Smooth muscle cell (in vitro differentiated cells): Measurements from ENCODE around the gene XYLT1. TPM values are rescaled to one million over a fixed set of nuclear protein-coding genes. Genes with fewer than 3 reads are reported as not detected.

ENCODE experiments used
- DNase-seq: peaks from one replicate; lab custom pipeline; 2025; ENCODE audit not compliant: unreplicated experiment; lab: John Stamatoyannopoulos, UW
- H2AFZ ChIP-seq: fragments of 200-600 bp; sonication (generic); 2 replicates; pipeline ENCODE4 v1.6.0; 2016; ENCODE audit warnings: antibody characterized with exemption, low read depth, mild to moderate bottlenecking
- H3F3A ChIP-seq: fragments of 200-600 bp; sonication (generic); 2 replicates; pipeline ENCODE4 v1.6.0; 2017; ENCODE audit warnings: antibody characterized with exemption, low read depth
- H3K27ac ChIP-seq: fragments of 200-600 bp; sonication (generic); 2 replicates; pipeline ENCODE4 v1.5.1; 2016; ENCODE audit warnings: low read depth, mild to moderate bottlenecking
- H3K27me3 ChIP-seq: fragments of 200-600 bp; sonication (generic); 2 replicates; pipeline ENCODE4 v1.6.1; 2016; ENCODE audit warnings: low read depth, mild to moderate bottlenecking
- H3K36me3 ChIP-seq: fragments of 200-600 bp; sonication (generic); 2 replicates; pipeline ENCODE4 v1.5.1; 2016; ENCODE audit warnings: low read depth
- H3K4me1 ChIP-seq: fragments of 200-600 bp; sonication (generic); 2 replicates; pipeline ENCODE4 v1.5.1; 2016; ENCODE audit warnings: low read depth
- H3K4me2 ChIP-seq: fragments of 200-600 bp; sonication (generic); 2 replicates; pipeline ENCODE4 v1.6.0; 2016; ENCODE audit warnings: mild to moderate bottlenecking
- H3K4me3 ChIP-seq: fragments of 200-600 bp; sonication (generic); 2 replicates; pipeline ENCODE4 v1.5.1; 2016; ENCODE audit warnings: mild to moderate bottlenecking
- H3K79me2 ChIP-seq: fragments of 200-600 bp; sonication (generic); 2 replicates; pipeline ENCODE4 v1.6.0; 2016; ENCODE audit warnings: low read depth, mild to moderate bottlenecking
- H3K9ac ChIP-seq: fragments of 200-600 bp; sonication (generic); 2 replicates; pipeline ENCODE4 v1.6.0; 2016; ENCODE audit warnings: low read depth
- H3K9me3 ChIP-seq: fragments of 200-600 bp; sonication (generic); replicated peaks from 2 replicates; pipeline ENCODE4 v1.5.1; 2016; ENCODE audit warnings: low read depth
- H4K20me1 ChIP-seq: fragments of 200-600 bp; sonication (generic); 2 replicates; pipeline ENCODE4 v1.6.0; 2016; ENCODE audit warnings: low read depth
- WGBS: methylation state at CpG from one replicate; pipeline ENCODE4 v1.1.7; 2016; ENCODE audit warnings: low lambda C conversion rate; 5-methylcytosine and 5-hydroxymethylcytosine counted together
- polyA plus RNA-seq: library from polyadenylated mRNA; unstranded; fragments of >200 nt; fragmentation: Nextera tagmentation; extraction: Ambion mirVana; gene quantifications from 2 replicates; pipeline ENCODE4 v1.2.1, GENCODE V29; 2016
- total RNA-seq: library from RNA; depleted of rRNA; stranded (reverse); fragments of >200 nt; gene quantifications from 2 replicates; pipeline ENCODE4 v1.2.3, GENCODE V29; 2014
- TF ChIP-seq, protein P1 (sequence below): fragments of 200-600 bp; sonication (generic); IDR thresholded peaks from 2 replicates; pipeline ENCODE4 v1.5.1; 2017; ENCODE audit warnings: borderline replicate concordance, mild to moderate bottlenecking, antibody characterized with exemption; ENCODE audit not compliant: insufficient read depth, poor library complexity, severe bottlenecking

XYLT1 gene
- total and polyA plus RNA-seq, 2 experiments from 2014 or later = 9.5 to 19.9 TPM

DNA sequence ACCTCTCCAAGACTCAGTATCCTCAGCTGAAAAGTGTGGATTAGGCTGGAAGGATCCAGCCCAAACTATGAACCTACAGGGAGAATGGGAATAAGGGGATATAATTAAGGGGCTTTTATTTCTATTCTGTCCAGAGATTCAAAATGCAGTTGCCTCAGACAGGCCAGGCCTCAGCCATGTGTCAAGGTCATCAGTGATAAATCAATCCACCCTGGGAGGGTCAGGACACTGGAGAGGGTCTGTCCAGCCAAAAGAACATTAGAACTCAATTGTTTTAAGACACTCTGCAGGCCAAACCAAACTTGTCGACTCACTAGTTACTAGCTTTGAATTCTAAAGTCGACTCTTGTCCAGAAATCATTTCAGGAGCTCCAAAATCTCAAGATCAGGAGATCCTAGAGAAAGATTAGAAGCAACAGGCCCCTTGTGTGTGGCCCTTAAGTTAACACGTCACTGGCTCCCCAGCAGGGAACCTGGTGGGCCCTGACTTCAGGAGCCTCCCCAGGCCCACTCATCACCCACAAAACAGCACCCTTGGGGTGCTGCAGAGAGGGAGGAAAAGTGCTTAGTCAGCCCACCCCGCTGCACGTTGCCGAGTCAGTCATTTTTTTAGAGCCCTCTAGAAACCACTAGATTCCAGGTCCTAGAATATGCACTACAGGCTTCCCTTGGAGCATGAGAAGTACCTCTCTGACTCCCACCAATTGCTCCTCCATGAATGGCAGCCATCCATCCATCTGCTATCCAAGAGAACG is 156.8 kb downstream of the XYLT1 start:
- Histone ChIP-seq H3K4me3 (no peak overlapping the region), H3K36me3 (no peaks in the 10 kb centered on the region), H3K9ac (no peak overlapping the region), H3K79me2 (peaks cover 6% of the 10 kb centered on the region), H3F3A (peaks cover 7% of the 10 kb centered on the region), H3K4me2 (no peak overlapping the region), H3K9me3 (no peaks in the 10 kb centered on the region), H3K4me1 (peaks cover 5% of the 10 kb centered on the region), H3K27ac (peak overlapping the region; percentile 71), H2AFZ (no peak overlapping the region), H3K27me3 (no peaks in the 10 kb centered on the region), H4K20me1 (peaks cover 81% of the 10 kb centered on the region)
- WGBS = 67% methylated on average over 7 of the region's 7 CpGs
- TF ChIP-seq, protein P1, sequence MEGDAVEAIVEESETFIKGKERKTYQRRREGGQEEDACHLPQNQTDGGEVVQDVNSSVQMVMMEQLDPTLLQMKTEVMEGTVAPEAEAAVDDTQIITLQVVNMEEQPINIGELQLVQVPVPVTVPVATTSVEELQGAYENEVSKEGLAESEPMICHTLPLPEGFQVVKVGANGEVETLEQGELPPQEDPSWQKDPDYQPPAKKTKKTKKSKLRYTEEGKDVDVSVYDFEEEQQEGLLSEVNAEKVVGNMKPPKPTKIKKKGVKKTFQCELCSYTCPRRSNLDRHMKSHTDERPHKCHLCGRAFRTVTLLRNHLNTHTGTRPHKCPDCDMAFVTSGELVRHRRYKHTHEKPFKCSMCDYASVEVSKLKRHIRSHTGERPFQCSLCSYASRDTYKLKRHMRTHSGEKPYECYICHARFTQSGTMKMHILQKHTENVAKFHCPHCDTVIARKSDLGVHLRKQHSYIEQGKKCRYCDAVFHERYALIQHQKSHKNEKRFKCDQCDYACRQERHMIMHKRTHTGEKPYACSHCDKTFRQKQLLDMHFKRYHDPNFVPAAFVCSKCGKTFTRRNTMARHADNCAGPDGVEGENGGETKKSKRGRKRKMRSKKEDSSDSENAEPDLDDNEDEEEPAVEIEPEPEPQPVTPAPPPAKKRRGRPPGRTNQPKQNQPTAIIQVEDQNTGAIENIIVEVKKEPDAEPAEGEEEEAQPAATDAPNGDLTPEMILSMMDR = no peak
- DNase-seq = no peak

DNA sequence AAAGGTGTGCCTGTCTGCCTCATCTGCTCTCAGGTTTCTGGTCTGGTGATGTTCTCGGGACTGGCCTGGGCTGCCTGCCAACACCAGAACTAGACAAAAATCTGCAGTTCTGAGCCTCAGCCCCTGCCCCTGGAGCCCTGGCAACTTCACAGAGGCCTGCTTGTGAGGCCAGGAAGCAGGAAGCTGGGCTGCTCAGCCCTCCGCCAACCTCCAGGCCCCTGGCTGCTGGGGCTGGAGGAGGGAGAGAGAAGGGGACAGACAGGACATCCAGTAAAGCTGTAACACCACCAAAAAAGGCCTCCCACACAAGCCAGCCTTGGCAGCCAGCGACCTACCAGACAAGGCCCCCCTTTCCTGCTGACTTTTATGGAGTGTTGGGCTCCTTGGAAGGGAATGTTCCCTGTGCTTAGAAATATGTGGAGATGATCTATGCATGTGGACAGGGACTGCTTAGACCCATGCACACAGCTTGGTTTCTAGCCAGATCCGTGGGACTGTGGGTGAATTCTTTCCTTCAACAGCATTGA is 157.6 kb downstream of the XYLT1 start:
- no peak overlapping the region for H3K4me3 ChIP-seq
- no peaks in the 10 kb centered on the region for H3K9me3 ChIP-seq
- H3K27ac ChIP-seq = peak overlapping the region; percentile 71
- H2AFZ ChIP-seq = no peak overlapping the region
- no peaks in the 10 kb centered on the region for H3K36me3 ChIP-seq
- no peak overlapping the region for H3K9ac ChIP-seq
- TF ChIP-seq, protein P1 = no peak
- H3K4me1 ChIP-seq = peaks cover 5% of the 10 kb centered on the region
- H3K79me2 ChIP-seq = peaks cover 6% of the 10 kb centered on the region
- peak overlapping the region; percentile 54 for H3K4me2 ChIP-seq
- H3F3A ChIP-seq = peaks cover 7% of the 10 kb centered on the region
- WGBS = 26% methylated on average over 4 of the region's 4 CpGs
- H4K20me1 ChIP-seq = peaks cover 81% of the 10 kb centered on the region
- H3K27me3 ChIP-seq = no peaks in the 10 kb centered on the region
- DNase-seq = peak; percentile 14

DNA sequence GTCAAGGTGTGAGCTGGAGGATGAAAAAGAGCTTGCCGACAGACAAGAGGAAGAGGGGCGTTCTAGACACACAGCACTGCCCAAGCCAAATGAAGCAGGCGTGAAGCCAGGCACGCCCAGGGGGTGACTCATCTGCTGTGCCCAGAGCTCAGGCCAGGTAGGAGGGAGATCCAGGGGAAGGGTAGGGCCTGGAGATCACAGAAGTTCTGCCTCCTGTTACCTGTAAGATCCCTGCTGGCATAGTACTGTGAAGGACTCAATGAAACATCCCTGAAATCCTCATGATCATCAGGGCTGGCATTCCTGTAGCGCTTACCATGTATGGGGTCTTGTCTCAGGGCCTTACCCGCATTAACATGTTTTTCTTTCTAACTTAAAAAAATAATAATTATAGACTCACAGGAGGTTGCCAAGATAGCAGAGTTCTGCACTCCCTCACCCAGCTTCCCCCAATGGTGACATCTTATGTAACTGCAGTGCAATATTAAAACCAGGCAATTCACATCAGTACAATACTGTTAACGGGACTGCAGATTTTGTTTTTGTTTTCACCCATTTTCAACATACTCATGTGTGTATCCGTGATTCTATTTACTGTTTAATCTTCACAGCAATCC is 158.6 kb downstream of the XYLT1 start:
- 75% methylated on average over 8 of the region's 8 CpGs for WGBS
- Histone ChIP-seq H3K79me2 (peaks cover 6% of the 10 kb centered on the region), H4K20me1 (peaks cover 83% of the 10 kb centered on the region), H3K4me2 (no peak overlapping the region), H3K4me1 (peaks cover 5% of the 10 kb centered on the region), H3K9me3 (no peaks in the 10 kb centered on the region), H3K36me3 (no peaks in the 10 kb centered on the region), H3K27me3 (no peaks in the 10 kb centered on the region), H3K27ac (no peak overlapping the region), H3K9ac (no peak overlapping the region), H3K4me3 (no peak overlapping the region), H3F3A (peaks cover 7% of the 10 kb centered on the region), H2AFZ (no peak overlapping the region)
- TF ChIP-seq, protein P1 = no peak
- no peak for DNase-seq
